GM12878 (cell line): ENCODE results near the gene ST8SIA1. TPM values are rescaled to one million over a fixed set of nuclear protein-coding genes. Genes with fewer than 3 reads are reported as not detected.

ENCODE experiments used
- BACH1 ChIP-seq: fragments of 450-650 bp; IDR thresholded peaks from 2 replicates; pipeline ENCODE4 v1.6.1; 2017; ENCODE audit warnings: mild to moderate bottlenecking, borderline replicate concordance
- IKZF1 ChIP-seq: fragments of 450-650 bp; conservative IDR thresholded peaks from 2 replicates; pipeline ENCODE4 v1.6.1; 2017; ENCODE audit warnings: antibody characterized with exemption, mild to moderate bottlenecking
- IRF4 ChIP-seq: IDR thresholded peaks from 2 replicates; pipeline ENCODE4 v1.6.1; 2011; ENCODE audit warnings: low read depth, low read length
- RBBP5 ChIP-seq: fragments of 200-600 bp; sonication (generic); conservative IDR thresholded peaks from 2 replicates; pipeline ENCODE4 v1.6.1; 2016
- SUZ12 ChIP-seq: fragments of 200-600 bp; sonication (generic); IDR thresholded peaks from one replicate; pipeline ENCODE4 v1.6.1; 2018; ENCODE audit warnings: antibody characterized with exemption, mild to moderate bottlenecking; ENCODE audit not compliant: unreplicated experiment
- polyA plus RNA-seq, 11 experiments: library from polyadenylated mRNA; depleted of rRNA in 4 of 11; unstranded in 6 of 11; stranded (reverse) in 5 of 11; fragments of >200 nt; fragmentation: Nextera tagmentation in 4 of 11; fragmentation: Illumina TruSeq in 1 of 11; extraction: Ambion mirVana in 4 of 11; extraction: Trizol in 1 of 11; gene quantifications; 1 replicate in 1 of 11; 2 replicates in 10 of 11; pipeline versions ENCODE4 v1.2.1 to v1.2.3, GENCODE V29; 2011 to 2016; ENCODE audit warnings: inconsistent platforms in 2 of 11, missing spikeins in 2 of 11, low read depth in 1 of 11
- total RNA-seq, 4 experiments: library from RNA; depleted of rRNA in 3 of 4; stranded (reverse); fragments of >200 nt in 3 of 4; fragmentation: Illumina TruSeq in 1 of 4; extraction: Trizol in 1 of 4; gene quantifications; 2 replicates each; pipeline versions ENCODE4 v1.2.1 to v1.2.3, GENCODE V29; 2013 to 2021
- TF ChIP-seq, protein P1 (sequence below): fragments of 450-650 bp; IDR thresholded peaks from 2 replicates; pipeline ENCODE4 v1.6.1; 2016; ENCODE audit warnings: mild to moderate bottlenecking, moderate library complexity, borderline replicate concordance
- TF ChIP-seq, protein P2 (sequence below): fragments of 450-650 bp; IDR thresholded peaks from 2 replicates; pipeline ENCODE4 v1.6.1; 2016; ENCODE audit warnings: mild to moderate bottlenecking
- TF ChIP-seq, protein P3 (sequence below): fragments of 150-350 bp; IDR thresholded peaks from 2 replicates; pipeline ENCODE4 v1.6.1; 2014; ENCODE audit warnings: mild to moderate bottlenecking, low read depth, low read length

Gene ST8SIA1
- total and polyA plus RNA-seq, 10 of the 15 experiments (the other 5 are each of a cell fraction or from before 2014, with no cell fraction given): 0.23 to 0.35 (median 0.23) TPM; not detected in 7

DNA sequence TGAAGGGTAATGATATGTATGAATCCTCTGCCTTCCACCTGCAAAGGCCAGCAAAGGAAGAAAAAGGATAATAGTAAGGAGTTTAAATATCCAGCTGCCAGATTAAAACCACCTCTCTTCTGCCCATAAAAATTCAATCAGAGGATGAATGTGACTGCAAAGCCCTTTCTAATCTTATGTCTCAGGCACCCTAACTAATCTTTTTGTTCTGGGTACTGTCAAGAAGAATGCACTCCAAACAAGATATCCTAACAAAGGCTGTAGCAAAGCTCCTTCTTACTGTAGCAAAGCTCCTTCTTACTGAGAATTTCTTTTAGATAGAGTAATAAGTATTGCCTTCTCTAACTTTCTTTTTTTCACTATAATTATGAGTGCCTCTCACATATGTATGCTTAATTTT lies 91.8 kb downstream of the ST8SIA1 start (continued):
- TF ChIP-seq, protein P1, sequence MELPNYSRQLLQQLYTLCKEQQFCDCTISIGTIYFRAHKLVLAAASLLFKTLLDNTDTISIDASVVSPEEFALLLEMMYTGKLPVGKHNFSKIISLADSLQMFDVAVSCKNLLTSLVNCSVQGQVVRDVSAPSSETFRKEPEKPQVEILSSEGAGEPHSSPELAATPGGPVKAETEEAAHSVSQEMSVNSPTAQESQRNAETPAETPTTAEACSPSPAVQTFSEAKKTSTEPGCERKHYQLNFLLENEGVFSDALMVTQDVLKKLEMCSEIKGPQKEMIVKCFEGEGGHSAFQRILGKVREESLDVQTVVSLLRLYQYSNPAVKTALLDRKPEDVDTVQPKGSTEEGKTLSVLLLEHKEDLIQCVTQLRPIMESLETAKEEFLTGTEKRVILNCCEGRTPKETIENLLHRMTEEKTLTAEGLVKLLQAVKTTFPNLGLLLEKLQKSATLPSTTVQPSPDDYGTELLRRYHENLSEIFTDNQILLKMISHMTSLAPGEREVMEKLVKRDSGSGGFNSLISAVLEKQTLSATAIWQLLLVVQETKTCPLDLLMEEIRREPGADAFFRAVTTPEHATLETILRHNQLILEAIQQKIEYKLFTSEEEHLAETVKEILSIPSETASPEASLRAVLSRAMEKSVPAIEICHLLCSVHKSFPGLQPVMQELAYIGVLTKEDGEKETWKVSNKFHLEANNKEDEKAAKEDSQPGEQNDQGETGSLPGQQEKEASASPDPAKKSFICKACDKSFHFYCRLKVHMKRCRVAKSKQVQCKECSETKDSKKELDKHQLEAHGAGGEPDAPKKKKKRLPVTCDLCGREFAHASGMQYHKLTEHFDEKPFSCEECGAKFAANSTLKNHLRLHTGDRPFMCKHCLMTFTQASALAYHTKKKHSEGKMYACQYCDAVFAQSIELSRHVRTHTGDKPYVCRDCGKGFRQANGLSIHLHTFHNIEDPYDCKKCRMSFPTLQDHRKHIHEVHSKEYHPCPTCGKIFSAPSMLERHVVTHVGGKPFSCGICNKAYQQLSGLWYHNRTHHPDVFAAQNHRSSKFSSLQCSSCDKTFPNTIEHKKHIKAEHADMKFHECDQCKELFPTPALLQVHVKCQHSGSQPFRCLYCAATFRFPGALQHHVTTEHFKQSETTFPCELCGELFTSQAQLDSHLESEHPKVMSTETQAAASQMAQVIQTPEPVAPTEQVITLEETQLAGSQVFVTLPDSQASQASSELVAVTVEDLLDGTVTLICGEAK: no peak
- TF ChIP-seq, protein P2, sequence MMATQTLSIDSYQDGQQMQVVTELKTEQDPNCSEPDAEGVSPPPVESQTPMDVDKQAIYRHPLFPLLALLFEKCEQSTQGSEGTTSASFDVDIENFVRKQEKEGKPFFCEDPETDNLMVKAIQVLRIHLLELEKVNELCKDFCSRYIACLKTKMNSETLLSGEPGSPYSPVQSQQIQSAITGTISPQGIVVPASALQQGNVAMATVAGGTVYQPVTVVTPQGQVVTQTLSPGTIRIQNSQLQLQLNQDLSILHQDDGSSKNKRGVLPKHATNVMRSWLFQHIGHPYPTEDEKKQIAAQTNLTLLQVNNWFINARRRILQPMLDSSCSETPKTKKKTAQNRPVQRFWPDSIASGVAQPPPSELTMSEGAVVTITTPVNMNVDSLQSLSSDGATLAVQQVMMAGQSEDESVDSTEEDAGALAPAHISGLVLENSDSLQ: no peak
- no peak for TF ChIP-seq IRF4
- no peak for TF ChIP-seq BACH1
- no peak for TF ChIP-seq SUZ12
- no peak for TF ChIP-seq IKZF1
- TF ChIP-seq, protein P3, sequence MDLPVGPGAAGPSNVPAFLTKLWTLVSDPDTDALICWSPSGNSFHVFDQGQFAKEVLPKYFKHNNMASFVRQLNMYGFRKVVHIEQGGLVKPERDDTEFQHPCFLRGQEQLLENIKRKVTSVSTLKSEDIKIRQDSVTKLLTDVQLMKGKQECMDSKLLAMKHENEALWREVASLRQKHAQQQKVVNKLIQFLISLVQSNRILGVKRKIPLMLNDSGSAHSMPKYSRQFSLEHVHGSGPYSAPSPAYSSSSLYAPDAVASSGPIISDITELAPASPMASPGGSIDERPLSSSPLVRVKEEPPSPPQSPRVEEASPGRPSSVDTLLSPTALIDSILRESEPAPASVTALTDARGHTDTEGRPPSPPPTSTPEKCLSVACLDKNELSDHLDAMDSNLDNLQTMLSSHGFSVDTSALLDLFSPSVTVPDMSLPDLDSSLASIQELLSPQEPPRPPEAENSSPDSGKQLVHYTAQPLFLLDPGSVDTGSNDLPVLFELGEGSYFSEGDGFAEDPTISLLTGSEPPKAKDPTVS: no peak
- no peak for TF ChIP-seq RBBP5
